H7 (cell line): ENCODE results near the gene TEX19. TPM values are rescaled to one million over a fixed set of nuclear protein-coding genes. Genes with fewer than 3 reads are reported as not detected.
"Not testable (repeated sequence)": the region's sequence is repeated elsewhere in the genome, so short reads cannot be mapped to it uniquely, and the experiment has no call there.

Source experiments
- DNase-seq: peaks from one replicate; pipeline ENCODE4 v3.0.0; 2012
- H3K27me3 ChIP-seq: 2 replicates; pipeline ENCODE4 v1.6.0; 2011; ENCODE audit warnings: mild to moderate bottlenecking, low read length; ENCODE audit not compliant: control insufficient read depth, insufficient read depth
- H3K36me3 ChIP-seq: replicated peaks from 2 replicates; pipeline ENCODE4 v1.5.1; 2011; ENCODE audit warnings: low read length; ENCODE audit not compliant: control insufficient read depth, insufficient read depth
- H3K4me3 ChIP-seq: 2 replicates; pipeline ENCODE4 v1.5.1; 2011; ENCODE audit warnings: low read depth, mild to moderate bottlenecking, control low read depth, low read length, moderate library complexity; ENCODE audit not compliant: insufficient read depth
- total RNA-seq: library from RNA; depleted of rRNA; stranded (reverse); fragments of >200 nt; shearing (Covaris generic); gene quantifications from 2 replicates; pipeline ENCODE4 v1.2.3, GENCODE V29; 2014

TEX19 gene
- total RNA-seq, 1 experiment from 2014 or later = 1.1 TPM

DNA sequence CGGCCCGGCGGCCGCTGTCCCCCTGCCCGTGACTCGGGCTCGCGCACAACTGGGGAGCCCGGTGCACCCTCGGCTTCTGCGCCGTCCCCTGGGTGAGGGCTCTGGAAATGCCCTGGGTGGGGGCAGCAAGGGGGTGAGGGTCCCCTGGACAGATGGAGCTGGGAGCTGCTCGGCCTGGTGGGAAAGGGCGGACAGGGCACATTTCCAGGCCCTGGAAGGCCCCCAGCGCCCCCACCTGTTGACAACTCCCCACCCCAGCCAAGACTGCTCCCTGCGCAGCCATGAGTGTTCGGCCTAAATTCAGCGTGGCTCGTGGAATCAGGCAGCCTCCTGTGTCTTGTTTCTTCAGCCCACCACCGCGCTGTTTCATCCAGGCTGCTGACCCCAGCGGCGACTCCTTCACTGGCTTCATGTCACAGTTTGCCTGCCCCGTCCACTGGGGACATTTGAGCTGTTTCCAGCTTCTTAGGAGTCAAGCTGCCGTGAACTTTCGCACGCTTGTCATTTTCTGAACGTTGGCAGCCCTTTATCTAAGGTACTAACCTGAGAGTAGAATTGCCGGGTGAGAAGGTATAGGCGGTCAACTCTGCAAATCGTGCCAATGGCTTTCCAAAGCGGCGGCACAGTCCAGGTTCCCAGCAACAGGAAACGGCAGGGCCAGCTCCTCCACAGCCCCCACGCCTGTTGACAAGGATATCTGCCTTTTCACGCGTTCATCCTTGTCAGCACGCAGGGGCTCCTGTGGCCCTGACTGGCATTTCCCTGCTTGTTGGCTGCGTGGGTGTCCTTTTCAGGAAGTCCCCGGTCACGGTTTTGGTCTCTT, 13.4 kb downstream of the TEX19 start:
- peak; percentile 81 for DNase-seq
- peaks cover 23% of the 10 kb centered on the region for H3K27me3 ChIP-seq
- peak overlapping the region; percentile 37 for H3K4me3 ChIP-seq
- no peaks in the 10 kb centered on the region for H3K36me3 ChIP-seq

DNA sequence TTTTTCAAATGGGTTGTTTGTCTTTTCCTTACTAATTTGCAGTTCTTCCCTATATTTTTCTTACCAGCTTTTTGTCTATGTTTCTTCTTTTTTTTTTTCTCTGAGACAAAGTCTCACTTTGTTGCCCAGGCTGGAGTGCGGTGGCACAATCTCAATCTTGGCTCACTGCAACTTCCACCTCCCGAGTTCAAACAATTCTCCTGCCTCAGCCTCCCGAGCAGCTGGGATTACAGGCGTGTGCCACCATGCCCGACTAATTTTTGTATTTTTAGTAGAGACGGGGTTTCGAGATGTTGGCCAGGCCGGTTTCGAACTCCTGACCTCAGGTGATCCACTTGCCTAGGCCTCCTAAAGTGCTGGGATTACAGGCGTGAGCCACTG, 14.0 kb downstream of the TEX19 start:
- H3K4me3 ChIP-seq, DNase-seq, H3K36me3 ChIP-seq: not testable (repeated sequence)
- peaks cover 23% of the 10 kb centered on the region for H3K27me3 ChIP-seq

DNA sequence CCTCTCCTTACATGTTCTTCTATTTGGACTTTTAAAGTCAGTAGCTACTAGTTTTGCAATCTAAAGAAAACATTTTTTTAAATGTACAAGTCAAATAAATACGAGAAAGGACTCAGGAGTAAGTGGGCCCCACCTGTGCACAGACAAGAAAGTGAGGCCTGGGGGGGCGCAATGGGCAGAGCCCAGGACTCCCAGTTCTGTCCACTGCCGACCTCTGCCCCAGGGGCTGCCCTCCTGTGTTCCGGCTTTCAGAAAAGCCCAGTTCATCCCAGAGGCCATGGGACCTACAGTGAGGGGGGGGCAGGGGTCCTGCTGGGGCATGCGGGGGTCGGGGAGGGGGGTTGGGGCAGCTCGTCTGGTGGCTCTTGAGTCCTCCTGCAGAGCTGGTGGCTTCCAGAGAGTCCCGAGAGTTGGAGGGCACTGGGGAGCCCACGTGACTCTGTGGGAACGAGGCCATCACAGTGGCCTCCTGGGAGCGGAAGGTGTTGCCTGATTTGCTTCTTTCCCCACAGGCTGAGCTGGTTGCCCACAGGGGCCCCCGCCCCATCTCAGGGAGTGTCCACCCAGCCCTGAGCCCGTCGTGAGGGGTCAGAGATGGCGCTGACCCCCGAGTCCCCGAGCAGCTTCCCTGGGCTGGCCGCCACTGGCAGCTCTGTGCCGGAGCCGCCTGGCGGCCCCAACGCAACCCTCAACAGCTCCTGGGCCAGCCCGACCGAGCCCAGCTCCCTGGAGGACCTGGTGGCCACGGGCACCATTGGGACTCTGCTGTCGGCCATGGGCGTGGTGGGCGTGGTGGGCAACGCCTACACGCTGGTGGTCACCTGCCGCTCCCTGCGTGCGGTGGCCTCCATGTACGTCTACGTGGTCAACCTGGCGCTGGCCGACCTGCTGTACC, 14.9 kb downstream of the TEX19 start:
- DNase-seq = peak; percentile 65
- Histone ChIP-seq H3K36me3 (no peaks in the 10 kb centered on the region), H3K4me3 (no peak overlapping the region), H3K27me3 (peaks cover 23% of the 10 kb centered on the region)

DNA sequence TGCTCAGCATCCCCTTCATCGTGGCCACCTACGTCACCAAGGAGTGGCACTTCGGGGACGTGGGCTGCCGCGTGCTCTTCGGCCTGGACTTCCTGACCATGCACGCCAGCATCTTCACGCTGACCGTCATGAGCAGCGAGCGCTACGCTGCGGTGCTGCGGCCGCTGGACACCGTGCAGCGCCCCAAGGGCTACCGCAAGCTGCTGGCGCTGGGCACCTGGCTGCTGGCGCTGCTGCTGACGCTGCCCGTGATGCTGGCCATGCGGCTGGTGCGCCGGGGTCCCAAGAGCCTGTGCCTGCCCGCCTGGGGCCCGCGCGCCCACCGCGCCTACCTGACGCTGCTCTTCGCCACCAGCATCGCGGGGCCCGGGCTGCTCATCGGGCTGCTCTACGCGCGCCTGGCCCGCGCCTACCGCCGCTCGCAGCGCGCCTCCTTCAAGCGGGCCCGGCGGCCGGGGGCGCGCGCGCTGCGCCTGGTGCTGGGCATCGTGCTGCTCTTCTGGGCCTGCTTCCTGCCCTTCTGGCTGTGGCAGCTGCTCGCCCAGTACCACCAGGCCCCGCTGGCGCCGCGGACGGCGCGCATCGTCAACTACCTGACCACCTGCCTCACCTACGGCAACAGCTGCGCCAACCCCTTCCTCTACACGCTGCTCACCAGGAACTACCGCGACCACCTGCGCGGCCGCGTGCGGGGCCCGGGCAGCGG, 15.7 kb downstream of the TEX19 start:
- H3K36me3 ChIP-seq = no peaks in the 10 kb centered on the region
- DNase-seq = peak; percentile 70
- no peak overlapping the region for H3K4me3 ChIP-seq
- peaks cover 23% of the 10 kb centered on the region for H3K27me3 ChIP-seq

GRCh38 chr17:82375359-82376041, 16.5 kb downstream of the TEX19 start:
- Histone ChIP-seq H3K27me3 (peaks cover 21% of the 10 kb centered on the region), H3K36me3 (no peaks in the 10 kb centered on the region), H3K4me3 (no peak overlapping the region)
- peak; percentile 67 for DNase-seq

DNA sequence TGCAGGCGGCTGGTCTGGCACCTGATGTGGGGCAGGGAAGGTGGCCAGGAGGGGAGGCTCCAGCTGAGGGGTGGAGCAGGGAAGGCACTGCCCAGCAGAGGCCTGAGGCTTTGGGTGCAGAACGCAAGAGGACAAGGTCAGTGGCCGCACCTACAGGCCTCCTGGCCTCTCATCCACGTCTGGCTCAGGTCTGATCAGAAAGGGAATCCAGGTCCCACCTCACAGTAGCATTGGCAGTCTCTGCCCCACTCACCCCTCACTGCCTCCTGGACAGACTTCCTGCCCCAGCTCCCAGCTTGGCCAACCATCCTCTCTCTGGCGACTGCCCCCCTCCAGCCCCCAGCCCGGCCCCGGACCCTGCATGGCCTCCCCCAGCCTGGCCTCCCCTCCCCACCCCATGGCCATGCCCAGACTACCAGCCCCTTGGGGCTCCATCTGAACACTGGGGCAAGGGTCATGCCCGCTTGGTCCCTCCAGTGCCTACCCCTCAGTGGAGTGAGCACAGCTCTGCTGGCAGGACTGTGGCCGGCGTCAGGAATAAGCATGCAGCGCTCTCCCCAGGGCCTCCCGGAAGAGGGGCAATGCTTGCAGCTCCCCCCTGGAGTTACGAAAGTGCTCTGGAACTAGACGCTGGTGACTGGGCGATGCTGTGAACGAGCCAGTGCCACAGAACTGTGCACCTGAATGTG, 17.1 kb downstream of the TEX19 start:
- DNase-seq = no peak
- H3K36me3 ChIP-seq = no peaks in the 10 kb centered on the region
- H3K27me3 ChIP-seq = peaks cover 14% of the 10 kb centered on the region
- H3K4me3 ChIP-seq = no peak overlapping the region

- not testable (repeated sequence) for H3K4me3 ChIP-seq, DNase-seq, H3K27me3 ChIP-seq, H3K36me3 ChIP-seq
Measured at GRCh38 chr17:82377294-82377693, 18.2 kb downstream of the TEX19 start.

DNA sequence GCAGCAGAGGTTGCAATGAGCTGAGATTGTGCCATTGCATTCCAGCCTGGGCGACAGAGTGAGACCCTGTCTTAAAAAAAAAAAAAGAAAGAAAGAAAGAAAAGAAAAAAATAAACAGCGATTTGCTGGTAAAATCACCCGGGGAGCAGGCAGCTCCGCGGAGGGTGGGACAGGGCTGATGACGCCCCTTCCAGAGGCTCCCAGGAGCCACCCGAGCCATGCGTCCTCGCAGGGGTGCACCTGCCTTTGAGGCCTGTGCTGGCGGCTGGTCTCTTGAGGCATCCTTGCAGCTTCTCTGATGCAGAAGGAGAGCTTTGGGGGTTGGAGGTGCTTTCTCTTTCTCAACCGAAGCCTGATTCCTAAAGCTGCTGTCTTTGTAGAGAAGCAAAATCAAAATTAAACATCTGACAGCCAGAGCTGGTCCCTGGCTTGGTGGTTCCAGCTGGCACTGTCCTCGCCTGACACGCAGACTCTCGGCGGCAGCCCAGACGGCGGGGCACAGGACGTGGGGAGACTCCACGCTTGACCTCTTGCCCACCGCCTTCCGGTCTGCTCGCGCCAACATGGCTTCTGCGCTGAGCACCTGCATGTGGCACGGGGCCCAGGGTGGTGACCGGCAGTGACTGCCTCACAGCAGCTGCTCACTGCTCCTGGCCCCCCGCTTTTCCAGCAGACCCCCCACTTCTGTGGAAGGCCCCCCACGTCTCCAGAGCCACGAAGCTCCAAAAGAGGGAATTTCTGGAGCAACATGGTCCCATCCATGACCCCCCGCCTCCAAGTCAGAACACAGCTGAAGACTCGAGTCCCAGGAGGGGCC, 19.1 kb downstream of the TEX19 start:
- H3K36me3 ChIP-seq = no peaks in the 10 kb centered on the region
- no peak overlapping the region for H3K4me3 ChIP-seq
- no peaks in the 10 kb centered on the region for H3K27me3 ChIP-seq
- no peak for DNase-seq

GRCh38 chr17:82378741-82379021, 19.6 kb downstream of the TEX19 start:
- no peak for DNase-seq
- Histone ChIP-seq H3K36me3 (no peaks in the 10 kb centered on the region), H3K27me3 (no peaks in the 10 kb centered on the region), H3K4me3 (no peak overlapping the region)

- H3K36me3 ChIP-seq = no peaks in the 10 kb centered on the region
Measured at GRCh38 chr17:82380860-82381702, 22.0 kb downstream of the TEX19 start.

DNA sequence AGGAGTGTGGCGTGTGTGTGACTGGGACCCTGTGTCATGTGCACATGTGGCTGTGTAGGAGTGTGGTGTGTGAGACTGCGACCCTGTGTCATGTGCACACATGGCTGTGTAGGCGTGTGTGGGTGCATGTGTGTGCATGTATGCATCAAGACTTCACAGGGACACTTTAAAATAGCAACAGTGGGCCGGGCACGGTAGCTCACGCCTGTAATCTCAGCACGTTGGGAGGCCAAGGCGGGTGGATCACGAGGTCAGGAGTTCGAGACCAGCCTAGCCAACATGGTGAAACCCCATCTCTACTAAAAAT, 22.6 kb downstream of the TEX19 start:
- not testable (repeated sequence) for H3K4me3 ChIP-seq, H3K36me3 ChIP-seq, DNase-seq, H3K27me3 ChIP-seq

More at GRCh38 chr17:82380860-82381702, 22.0 kb downstream of the TEX19 start:
- Histone ChIP-seq H3K27me3 (no peaks in the 10 kb centered on the region), H3K4me3 (no peak overlapping the region)
- no peak for DNase-seq

- H3K4me3 ChIP-seq, H3K36me3 ChIP-seq, H3K27me3 ChIP-seq: not testable (repeated sequence)
- DNase-seq = peak; percentile 46
Measured at GRCh38 chr17:82382220-82382932, 23.3 kb downstream of the TEX19 start.
